NCI-H446 treated with DMSO at 0.1 percent for 48 hours (cell line): ENCODE results near the gene COG2.
"Not testable (repeated sequence)": the region's sequence is repeated elsewhere in the genome, so short reads cannot be mapped to it uniquely, and the experiment has no call there.

Experiments
- DNase-seq: peaks from one replicate; lab custom pipeline; 2025; lab: John Stamatoyannopoulos, UW

Gene COG2

GRCh38 chr1:230669543-230669942, 27.3 kb downstream of the COG2 start:
- no peak for DNase-seq

- DNase-seq: no peak
Observed at GRCh38 chr1:230674581-230674980, 32.3 kb downstream of the COG2 start.

- DNase-seq: no peak
Observed at GRCh38 chr1:230677200-230677599, 34.9 kb downstream of the COG2 start.

- no peak for DNase-seq
Observed at GRCh38 chr1:230679192-230679591, 36.9 kb downstream of the COG2 start.

DNA sequence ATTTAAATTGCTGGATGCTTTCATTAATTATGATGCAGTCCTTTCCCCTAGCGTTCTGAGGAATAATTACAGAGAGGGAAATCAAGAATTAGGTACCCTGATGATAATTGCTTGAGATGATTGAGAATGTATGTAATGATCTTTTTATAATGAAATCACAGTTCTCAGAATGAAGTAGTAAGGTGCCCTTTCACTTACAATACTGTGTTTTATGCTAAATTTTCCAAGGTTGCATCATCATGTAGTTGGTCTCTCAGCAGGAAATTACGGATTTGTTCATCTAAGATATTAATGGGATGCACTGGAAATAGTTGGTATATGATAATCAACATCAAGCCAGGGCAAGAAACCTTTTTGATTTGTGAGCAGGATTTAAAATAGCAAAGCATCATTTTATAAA, 37.5 kb downstream of the COG2 start:
- no peak for DNase-seq

GRCh38 chr1:230680300-230681025, 38.2 kb downstream of the COG2 start:
- no peak for DNase-seq

DNA sequence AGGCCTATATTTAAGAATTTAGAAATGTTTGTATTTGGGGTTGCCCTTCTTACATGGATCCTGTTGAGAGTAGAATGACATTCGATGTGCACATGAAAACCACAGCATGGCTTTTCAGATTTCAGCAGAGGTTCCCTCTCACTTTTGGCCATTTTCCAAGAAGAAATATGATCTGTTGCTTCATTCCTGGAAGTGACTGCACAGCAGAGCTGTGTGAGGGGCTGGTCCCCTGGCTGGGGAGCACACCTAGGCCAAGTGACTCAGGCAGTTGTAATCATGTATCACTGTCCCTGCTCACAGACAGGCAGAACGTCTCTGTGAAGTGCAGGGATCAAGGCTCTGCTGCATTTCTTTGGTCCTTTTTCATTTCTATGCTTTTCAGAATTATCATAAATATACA, 39.3 kb downstream of the COG2 start:
- peak; percentile 51 for DNase-seq

DNA sequence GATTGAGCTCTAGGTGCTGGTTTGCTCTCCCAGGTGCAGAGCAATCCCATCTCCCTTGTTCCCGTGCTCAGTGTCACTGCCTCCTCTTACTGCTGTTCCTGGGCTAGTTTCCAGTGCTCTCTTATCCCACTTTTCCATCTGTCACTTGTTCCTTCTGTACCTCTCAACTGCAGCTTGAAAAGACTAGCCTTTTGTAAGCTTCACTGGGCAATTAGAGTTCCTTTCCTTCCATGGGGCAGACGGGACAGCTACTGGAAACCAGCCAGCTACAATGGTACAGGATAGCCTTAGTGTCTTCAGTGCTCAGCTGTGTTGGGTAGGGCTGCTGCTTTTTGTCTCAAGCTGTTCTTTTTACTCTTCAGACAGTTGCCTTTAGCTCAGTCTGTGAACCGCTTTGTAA, 40.0 kb downstream of the COG2 start:
- peak; percentile 90 for DNase-seq

DNA sequence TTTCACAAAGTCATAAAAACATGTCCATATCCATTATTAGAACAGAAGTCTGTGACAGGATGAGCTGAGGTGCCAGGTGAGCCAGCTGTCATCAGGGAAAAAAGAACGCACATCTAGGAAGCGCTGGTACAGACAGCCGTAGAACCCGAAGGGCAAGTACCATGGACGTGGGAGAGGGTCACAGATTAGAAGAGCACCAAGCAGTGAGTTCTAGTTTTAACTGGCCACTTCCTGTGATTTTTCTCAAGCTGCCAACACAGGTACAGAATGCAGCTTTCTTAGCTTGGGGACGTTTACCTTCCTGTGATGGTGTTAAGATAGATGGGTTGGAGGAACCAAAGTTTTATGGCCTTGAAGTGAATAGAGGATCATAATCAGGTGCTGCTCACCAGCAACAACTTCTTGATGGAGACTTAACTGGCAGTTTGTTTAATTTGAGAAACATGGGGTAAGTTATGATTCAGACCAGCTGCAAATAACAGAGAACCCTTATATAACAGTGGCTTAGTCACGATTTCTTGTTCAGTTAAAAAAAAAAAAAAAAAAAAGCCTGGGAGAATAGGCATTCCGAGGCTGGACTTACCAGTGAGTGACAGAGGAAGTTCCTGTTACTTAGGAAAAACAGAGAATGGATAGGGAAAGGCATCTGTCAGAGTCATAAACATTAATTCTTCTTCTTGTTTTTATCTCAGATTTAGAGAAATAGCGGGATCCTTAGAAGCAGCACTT, 40.8 kb downstream of the COG2 start:
- DNase-seq: no peak

- DNase-seq: no peak
Observed at GRCh38 chr1:230684146-230684545, 41.9 kb downstream of the COG2 start.

GRCh38 chr1:230684998-230685397, 42.7 kb downstream of the COG2 start:
- DNase-seq: no peak

GRCh38 chr1:230686747-230687146, 44.5 kb downstream of the COG2 start:
- DNase-seq: no peak

DNA sequence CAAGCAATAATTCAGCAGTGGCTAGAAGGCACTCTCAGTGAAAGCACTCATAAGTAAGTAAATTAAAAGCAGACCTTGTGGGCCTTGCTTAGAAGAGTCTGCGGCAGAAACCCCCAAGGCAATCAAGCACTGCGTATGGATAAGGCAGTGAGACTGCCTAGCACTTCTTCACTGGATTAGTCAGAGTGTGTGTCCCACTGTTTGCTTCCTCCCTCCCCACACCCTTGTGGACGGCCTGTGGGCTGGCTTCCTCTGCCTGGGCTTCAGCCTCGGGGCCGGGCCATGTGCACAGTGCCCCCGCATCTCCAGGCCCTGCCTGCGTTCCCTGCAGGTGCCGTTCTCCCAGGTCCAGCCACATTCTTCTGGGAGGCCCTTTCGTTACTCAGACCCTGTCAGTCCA, 47.8 kb downstream of the COG2 start:
- DNase-seq: no peak

DNA sequence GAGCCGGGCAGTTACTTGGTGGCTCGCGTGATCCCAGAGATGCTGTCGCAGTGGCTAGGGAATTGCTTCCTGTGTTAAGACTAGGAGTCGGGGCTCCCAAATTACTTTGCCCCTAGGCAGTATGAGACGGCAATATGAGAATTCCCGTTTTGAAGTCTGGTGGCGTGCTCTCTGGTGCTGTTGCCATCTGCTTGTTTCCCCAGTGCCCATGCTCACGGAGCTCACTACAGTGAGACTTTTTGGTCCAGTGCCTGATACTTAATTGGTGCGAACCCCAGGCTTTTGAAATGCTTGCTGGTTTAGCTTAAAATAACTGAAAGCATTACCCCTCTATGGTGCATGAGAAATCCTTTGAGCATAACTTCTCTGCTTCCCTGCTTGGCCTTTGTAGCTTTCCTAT, 49.3 kb downstream of the COG2 start:
- no peak for DNase-seq

DNA sequence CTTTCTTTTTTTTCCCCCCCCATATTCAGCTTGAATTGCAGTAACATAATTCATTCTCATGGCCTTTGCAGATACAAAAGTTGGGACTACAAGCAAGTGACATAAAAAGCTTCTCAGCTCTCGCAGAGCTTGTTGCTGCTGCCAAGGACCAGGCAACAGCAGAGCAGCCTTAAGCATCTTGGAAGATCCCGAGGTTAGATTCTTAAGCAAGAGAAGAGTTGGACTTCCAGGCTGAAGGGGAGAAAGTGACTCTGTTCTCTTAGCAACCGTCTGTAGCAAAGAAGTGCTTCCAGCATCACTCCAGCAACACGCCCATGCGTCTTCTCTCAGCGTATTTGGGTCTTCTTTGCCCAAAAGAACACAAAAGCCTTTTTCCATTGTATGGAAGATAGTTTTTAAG, 50.9 kb downstream of the COG2 start:
- no peak for DNase-seq

GRCh38 chr1:230693777-230694176, 51.5 kb downstream of the COG2 start:
- no peak for DNase-seq

- DNase-seq: no peak
Observed at GRCh38 chr1:230694464-230694863, 52.2 kb downstream of the COG2 start.

DNA sequence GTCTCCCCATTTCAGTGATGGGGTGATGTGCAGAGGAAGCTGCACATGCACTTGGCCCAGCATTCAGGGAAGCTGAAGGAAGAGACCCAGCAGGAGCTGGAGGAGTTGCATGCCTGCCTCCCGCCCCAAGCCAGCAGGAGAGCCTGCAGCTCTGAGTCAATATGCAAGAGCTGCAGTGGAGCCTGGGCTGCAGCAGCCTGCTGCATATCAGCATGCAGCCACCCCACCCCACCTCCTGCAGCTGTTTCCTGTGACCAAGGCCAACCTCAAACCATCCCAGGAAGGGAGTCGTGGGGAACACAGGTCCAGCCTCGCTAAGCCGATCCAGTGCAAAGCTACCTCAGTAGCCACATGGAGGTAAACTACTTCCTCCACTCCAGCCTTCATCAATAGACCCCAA, 52.7 kb downstream of the COG2 start:
- DNase-seq: no peak

DNA sequence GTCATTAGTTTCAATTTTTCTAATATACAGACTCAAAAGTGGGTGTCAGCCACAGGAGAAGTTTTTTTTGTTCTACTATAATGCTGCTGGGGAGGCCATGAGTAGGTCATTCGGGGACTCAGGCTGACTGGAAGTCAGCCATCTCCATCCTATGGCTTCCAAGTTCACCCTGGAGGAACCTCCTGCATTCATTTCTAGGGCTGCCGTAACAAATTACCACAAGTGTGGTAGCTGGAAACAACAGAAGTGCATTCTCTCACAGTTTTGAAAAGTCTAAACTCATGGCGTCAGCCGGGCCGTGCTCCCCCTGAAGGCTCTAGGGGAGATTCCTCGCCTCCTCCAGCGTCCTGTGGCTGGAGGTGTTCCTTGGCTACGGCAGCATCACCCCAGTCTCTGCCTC, 53.9 kb downstream of the COG2 start:
- no peak for DNase-seq

DNA sequence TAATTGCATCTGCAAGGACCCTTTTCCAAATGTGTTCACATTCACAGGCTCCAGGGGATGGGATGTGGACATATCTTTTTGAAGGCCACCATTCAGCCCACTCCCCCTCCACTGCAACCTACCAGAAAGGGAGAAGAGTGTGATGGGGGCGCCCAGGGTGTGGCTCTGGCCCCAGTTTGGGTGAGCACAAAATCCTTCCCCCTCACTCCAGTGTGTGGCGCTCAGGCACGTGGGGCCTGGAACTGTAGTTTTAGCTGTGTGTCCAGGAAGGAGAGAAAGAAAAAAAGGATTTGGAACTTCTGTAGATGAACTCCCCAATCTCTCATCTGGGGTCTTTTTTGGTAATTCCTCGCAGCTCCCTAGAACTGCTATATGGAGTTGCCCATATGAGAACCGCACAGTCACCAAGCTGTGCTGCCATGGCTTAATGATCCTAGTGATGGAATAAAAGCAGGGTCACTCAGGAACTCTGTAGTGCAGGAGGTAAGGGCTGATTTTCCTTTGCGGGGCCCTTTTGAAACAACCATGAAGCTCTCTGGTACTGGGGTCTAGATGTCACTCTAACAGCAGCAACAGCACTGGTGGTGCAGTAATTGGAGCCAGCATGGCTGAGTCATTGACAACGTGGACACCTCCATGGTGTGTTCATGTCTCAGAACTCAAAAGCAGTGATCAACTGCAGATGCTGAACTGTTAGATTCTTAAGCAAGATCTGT, 54.6 kb downstream of the COG2 start:
- DNase-seq: no peak

- no peak for DNase-seq
Observed at GRCh38 chr1:230698130-230698529, 55.8 kb downstream of the COG2 start.

- not testable (repeated sequence) for DNase-seq
Observed at GRCh38 chr1:230698964-230699363, 56.7 kb downstream of the COG2 start.

DNA sequence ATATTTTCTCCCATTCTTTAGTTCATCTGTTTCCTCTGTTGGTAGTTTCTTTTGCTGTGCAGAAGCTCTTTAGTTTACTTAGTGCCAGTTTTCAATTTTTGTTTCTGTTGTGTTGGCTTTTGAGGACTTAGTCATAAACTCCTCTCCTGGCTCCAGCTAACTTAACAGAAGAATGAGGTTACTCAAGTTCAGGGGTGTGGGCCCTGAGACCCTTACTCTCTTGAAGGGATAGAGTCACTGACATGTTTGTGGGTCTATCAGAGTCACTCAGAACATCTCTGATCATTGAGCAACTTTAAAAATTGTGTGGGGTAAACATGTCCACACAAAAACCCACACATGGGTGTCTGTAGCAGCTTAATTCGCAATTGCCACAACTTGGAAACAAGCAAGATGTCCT, 57.4 kb downstream of the COG2 start:
- DNase-seq: no peak
